Endometrium (tissue), 2 donors: Measurements from ENCODE around the gene RPS26.

ENCODE experiments used
- FAIRE-seq: peaks from 2 replicates; lab custom pipeline; 2012; peaks lifted over from hg19 to GRCh38; lab: Jason Lieb, UNC
- donor health status: control.
- donor health status: control.

The RPS26 gene

GRCh38 chr12:56078931-56079722 lies 37.4 kb downstream of the RPS26 start:
- no peak for FAIRE-seq

GRCh38 chr12:56079723-56080555 lies 38.2 kb downstream of the RPS26 start, which contains the start of gene ERBB3:
Gene ERBB3, plus strand, starts transcription at chr12:56080165. Its CDS starts 136 bp downstream, at chr12:56080301.
- FAIRE-seq: no peak

- no peak for FAIRE-seq
Observed at GRCh38 chr12:56080556-56081138, 38.9 kb downstream of the RPS26 start.

GRCh38 chr12:56081393-56082347 lies 40.0 kb downstream of the RPS26 start:
- FAIRE-seq: no peak

- FAIRE-seq: no peak
Observed at GRCh38 chr12:56082382-56082781, 40.7 kb downstream of the RPS26 start.

GRCh38 chr12:56082967-56083366 lies 41.2 kb downstream of the RPS26 start:
- FAIRE-seq: no peak

GRCh38 chr12:56084958-56085543 lies 43.3 kb downstream of the RPS26 start:
- no peak for FAIRE-seq

- no peak for FAIRE-seq
Observed at GRCh38 chr12:56086096-56086495, 44.4 kb downstream of the RPS26 start.

- FAIRE-seq: no peak
Observed at GRCh38 chr12:56086608-56087007, 44.9 kb downstream of the RPS26 start.

- FAIRE-seq: no peak
Observed at GRCh38 chr12:56087220-56087619, 45.5 kb downstream of the RPS26 start.
